Left ventricle myocardium inferior (tissue), 1 donor: Measurements from ENCODE around the gene SGMS1. TPM values are rescaled to one million over a fixed set of nuclear protein-coding genes. Genes with fewer than 3 reads are reported as not detected.

ENCODE experiments used
- DNase-seq: peaks from one replicate; pipeline ENCODE4 v3.0.0-alpha.2; 2020
- H3K27ac ChIP-seq: fragments of 200-600 bp; replicated peaks from 2 replicates; pipeline ENCODE4 v1.8.0; 2021
- H3K27me3 ChIP-seq: fragments of 200-600 bp; 2 replicates; pipeline ENCODE4 v1.8.0; 2021; ENCODE audit warnings: low read depth
- H3K36me3 ChIP-seq: fragments of 200-600 bp; 2 replicates; pipeline ENCODE4 v1.8.0; 2021
- H3K4me1 ChIP-seq: fragments of 200-600 bp; 2 replicates; pipeline ENCODE4 v1.8.0; 2021
- H3K4me3 ChIP-seq: fragments of 200-600 bp; 2 replicates; pipeline ENCODE4 v1.8.0; 2021; ENCODE audit warnings: mild to moderate bottlenecking, moderate library complexity
- H3K9me3 ChIP-seq: fragments of 200-600 bp; replicated peaks from 2 replicates; pipeline ENCODE4 v1.8.0; 2021
- CTCF ChIP-seq: fragments of 200-600 bp; IDR thresholded peaks from 2 replicates; pipeline ENCODE4 v1.8.0; 2021; ENCODE audit warnings: antibody characterized with exemption, mild to moderate bottlenecking, borderline replicate concordance
- intact Hi-C: fragments of 100-400 bp; cut with micrococcal nuclease; formaldehyde crosslinking; loops from one replicate; pipeline ENCODE4 v1.11.0; 2022
- total RNA-seq: library from RNA; stranded (reverse); fragmentation: NEBNext Ultra II Directional; extraction: Animal tissue kit (Norgen Biotek cat#: 25700); gene quantifications from one replicate; pipeline ENCODE4 v1.2.1, GENCODE V29; 2021
- donor health status: DM: no; HTN: yes; CAD: no; lungs with severe emphysema.

SGMS1 gene
- total RNA-seq, 1 donor from 2014 or later: 18.6 TPM

GRCh38 chr10:50596456-50596855 lies 27.3 kb downstream of the SGMS1 start:
- no peak for DNase-seq
- Histone ChIP-seq H3K36me3 (no peaks in the 10 kb centered on the region), H3K27ac (no peak overlapping the region), H3K9me3 (no peaks in the 10 kb centered on the region), H3K4me1 (peaks cover 83% of the 10 kb centered on the region), H3K27me3 (no peaks in the 10 kb centered on the region), H3K4me3 (no peak overlapping the region)
- TF ChIP-seq CTCF: no peak
- intact Hi-C loops: no loop called here

GRCh38 chr10:50595785-50596184 lies 28.0 kb downstream of the SGMS1 start:
- Histone ChIP-seq H3K4me1 (peaks cover 76% of the 10 kb centered on the region), H3K36me3 (no peaks in the 10 kb centered on the region), H3K4me3 (no peak overlapping the region), H3K27me3 (no peaks in the 10 kb centered on the region), H3K9me3 (no peaks in the 10 kb centered on the region), H3K27ac (no peak overlapping the region)
- TF ChIP-seq CTCF: no peak
- intact Hi-C loops: no loop called here
- DNase-seq: no peak

GRCh38 chr10:50593523-50594376 lies 30.0 kb downstream of the SGMS1 start:
- H3K9me3 ChIP-seq: no peaks in the 10 kb centered on the region
- TF ChIP-seq CTCF: no peak
- peaks cover 56% of the 10 kb centered on the region for H3K4me1 ChIP-seq
- no peaks in the 10 kb centered on the region for H3K27me3 ChIP-seq
- H3K36me3 ChIP-seq: peaks cover 10% of the 10 kb centered on the region
- no peak overlapping the region for H3K27ac ChIP-seq
- no peak overlapping the region for H3K4me3 ChIP-seq
- no peak for DNase-seq
- intact Hi-C loops: no loop called here

- H3K27me3 ChIP-seq: no peaks in the 10 kb centered on the region
- no peak for TF ChIP-seq CTCF
- H3K36me3 ChIP-seq: peaks cover 10% of the 10 kb centered on the region
- H3K27ac ChIP-seq: no peak overlapping the region
- intact Hi-C loops: no loop called here
- no peaks in the 10 kb centered on the region for H3K9me3 ChIP-seq
- H3K4me1 ChIP-seq: peaks cover 48% of the 10 kb centered on the region
- H3K4me3 ChIP-seq: no peak overlapping the region
- DNase-seq: no peak
Observed at GRCh38 chr10:50592961-50593418, 30.8 kb downstream of the SGMS1 start.

GRCh38 chr10:50590935-50591334 lies 32.8 kb downstream of the SGMS1 start:
- DNase-seq: no peak
- intact Hi-C loops: no loop called here
- Histone ChIP-seq H3K9me3 (no peaks in the 10 kb centered on the region), H3K27ac (no peak overlapping the region), H3K4me3 (no peak overlapping the region), H3K4me1 (peaks cover 31% of the 10 kb centered on the region), H3K27me3 (no peaks in the 10 kb centered on the region), H3K36me3 (peaks cover 10% of the 10 kb centered on the region)
- no peak for TF ChIP-seq CTCF
